HG03139 (cell line): ENCODE measurements around the gene UCP3.

ENCODE experiments used
- ATAC-seq: cut with Tn5 transposase; IDR thresholded peaks from one replicate; pipeline ENCODE4 v1.9.1; 2021; ENCODE audit not compliant: unreplicated experiment

The UCP3 gene

DNA sequence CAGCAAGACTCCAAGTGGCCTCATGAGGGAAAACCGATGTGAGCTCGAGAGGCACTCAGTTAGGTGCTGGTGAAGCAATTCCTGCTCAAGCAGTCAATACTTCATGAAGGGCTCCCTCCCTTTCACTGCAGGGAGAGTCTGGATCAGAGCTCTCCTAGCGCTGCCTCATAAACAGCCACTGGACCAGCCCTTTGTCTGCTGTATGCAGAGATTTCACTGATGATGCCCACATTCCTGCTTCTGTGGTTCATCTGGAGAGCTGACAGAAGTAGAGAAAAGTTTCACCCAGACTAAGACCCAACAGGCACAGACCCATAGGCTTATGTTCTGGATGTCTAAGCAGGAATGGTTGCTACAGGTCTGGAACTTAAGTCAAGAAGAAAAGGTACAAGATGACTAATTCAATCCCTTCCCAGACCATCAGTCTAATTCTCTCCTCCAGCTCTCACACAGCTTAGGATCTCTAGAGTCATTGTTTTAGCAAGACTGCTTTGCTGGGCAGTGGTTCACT, 30.3 kb downstream of the UCP3 start:
- ATAC-seq = no peak

DNA sequence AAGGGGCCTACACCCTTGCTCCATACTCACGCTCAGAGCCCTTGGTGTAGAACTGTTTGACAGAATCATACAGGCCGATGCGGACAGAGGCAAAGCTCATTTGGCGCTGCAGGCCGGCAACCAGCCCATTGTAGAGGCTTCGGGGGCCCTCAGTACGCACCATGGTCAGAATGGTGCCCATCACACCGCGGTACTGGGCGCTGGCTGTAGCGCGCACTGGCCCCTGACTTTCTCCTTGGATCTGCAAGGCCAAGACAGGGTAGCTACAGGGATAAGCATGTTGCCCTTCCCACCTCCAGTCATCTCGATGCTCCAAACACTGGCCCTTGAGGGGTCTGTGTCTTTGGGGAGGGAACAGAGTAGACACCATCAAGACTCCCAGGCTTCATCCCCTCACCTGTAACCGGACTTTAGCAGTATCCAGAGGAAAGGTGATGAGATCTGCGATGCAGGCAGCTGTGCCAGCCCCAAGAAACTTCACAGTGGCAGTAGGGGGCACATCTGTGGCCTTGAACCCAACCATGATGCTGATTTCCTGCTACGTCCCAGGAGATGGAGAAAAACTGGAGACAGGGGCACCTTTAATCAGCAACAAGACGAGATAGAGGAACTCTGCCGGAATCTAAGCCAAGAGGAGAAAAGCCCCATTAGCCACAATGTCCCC, 30.9 kb downstream of the UCP3 start:
- ATAC-seq = no peak

DNA sequence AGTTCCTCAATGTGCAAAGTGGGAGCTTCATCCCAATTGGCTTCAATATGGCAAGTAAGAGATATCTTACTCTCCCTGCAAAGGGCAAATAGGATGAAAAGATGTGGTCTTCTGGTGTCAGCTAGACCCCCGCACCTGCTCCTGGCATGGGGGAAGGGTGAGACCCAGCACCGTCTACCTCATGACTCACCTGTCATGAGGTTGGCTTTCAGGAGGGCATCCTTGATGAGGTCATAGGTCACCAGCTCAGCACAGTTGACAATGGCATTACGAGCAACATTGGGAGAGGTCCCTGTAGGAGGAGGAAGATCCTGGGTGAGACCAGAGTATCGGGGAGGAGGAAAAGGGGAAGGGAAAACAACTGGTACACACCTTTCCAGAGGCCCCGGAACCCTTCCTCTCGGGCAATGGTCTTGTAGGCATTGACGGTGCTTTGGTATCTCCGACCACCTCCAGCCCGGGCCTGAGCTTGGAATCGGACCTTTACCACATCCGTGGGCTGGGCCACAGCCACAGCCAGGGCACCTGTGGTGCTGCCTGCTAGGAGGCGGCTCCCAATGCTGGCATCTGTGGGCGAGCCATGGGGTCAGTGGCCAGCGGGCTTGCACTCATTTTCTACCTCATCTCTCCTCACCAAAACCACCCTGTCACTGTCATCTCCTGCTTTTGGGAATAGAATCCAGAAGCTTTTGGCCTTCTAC, 32.3 kb downstream of the UCP3 start:
- no peak for ATAC-seq

DNA sequence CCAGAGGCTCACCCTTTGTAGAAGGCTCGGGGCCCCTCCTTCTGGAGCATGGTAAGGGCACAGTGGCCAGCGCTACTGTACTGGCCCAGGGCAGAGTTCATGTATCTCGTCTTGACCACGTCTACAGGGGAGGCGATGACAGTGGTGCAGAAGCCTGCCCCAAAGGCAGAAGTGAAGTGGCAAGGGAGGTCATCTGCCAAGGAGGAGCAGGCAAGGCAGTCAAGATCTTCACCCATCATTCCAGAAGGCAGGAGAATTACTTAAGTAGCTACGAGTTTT, 33.5 kb downstream of the UCP3 start:
- ATAC-seq = no peak

DNA sequence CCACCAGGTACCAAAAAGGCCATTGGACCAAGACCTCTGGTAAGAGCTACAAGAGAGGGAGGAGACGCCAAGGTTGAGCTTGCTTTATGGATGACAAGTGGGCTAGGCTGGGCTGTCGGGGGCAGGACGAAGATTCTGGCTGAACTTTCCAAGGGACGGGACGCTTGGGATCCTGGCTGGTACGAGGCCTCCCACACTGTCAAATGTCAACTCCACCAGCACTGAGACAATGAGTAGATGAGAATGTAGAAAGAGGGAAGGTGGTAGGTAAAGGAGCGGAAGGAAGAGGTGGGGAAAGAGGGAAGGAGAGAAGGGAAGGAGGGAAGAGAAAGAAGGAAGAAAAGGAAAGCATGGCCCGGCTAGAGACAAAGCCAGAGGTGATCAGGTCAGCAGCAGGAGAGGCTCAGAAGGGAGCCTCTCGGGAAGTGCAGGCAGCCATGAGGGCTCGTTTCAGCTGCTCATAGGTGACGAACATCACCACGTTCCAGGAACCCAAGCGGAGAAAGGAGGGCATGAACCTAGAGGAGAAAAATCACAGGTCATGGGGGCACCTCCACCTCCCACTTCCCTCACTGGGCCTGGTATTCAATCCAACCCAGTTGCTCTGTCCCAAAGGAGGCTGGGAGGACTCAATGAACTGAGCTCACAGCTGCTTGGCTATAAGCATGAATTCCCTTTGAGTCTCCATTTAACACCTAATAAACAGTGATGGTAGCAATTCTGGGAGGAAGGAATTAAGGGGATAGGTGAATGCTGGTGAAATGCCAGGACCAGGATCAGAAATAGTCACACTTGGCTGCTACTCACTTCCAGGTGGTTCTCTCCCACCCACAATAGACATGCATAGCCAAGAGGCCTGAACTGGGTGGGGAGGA, 34.0 kb downstream of the UCP3 start:
- no peak for ATAC-seq

DNA sequence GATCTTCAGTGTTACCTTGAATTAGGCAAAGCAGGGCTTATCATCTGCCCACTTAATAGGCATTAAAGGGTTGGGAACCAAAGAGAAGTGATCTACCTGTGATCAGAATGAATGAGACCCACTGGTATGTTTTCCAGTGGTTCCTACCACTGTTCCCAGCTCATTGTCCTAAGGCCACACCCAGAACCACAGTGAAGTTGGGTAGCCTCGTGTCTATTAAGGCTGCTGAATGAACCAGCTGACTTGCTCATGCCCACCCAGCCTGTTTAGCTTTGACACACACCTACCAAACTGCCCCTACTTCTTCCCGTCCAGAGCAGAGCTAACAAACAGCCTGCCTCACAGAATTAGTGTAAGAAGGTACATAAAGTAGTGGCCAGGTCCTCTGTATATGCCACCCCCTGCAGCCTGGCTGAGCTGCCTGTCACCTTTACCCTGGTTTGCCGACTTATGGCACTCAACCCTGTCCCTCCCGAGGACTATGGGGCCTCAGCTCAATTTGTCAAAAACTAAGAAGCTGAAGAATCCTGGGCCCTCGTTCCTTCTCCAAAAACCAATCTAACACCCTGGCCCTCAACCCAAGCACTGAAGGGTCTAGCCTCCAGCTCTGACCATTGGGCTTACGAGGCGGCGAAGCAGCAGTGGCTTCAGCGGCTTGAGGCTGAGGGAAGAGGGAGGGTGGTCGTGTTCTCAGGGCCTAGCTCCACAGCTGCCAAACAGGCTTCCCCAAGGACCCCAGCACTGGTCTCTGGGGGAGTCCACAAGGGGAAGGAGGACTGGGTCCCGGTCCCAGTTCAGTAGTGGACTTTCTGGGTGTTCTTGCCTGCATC, 36.0 kb downstream of the UCP3 start:
- no peak for ATAC-seq

DNA sequence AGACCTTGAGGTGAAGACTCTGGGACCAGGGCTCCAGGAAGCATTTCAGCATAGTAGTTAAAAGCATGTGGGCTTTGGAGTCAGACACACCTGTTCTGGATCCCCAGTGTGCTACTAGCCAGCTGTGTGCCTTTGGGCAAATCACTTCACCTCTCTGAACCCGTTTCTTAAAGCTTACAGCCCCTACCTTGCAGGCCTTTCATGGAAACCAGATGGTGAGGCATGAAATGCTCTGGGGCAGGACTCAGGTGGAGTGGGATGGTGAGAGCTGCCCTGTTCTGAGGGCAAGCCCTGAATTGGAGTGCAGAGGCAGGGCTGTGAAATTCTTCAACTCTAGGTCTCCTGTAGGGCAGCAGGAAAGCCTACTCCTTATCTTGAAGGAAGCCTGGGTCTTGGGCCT, 36.7 kb downstream of the UCP3 start:
- no peak for ATAC-seq

DNA sequence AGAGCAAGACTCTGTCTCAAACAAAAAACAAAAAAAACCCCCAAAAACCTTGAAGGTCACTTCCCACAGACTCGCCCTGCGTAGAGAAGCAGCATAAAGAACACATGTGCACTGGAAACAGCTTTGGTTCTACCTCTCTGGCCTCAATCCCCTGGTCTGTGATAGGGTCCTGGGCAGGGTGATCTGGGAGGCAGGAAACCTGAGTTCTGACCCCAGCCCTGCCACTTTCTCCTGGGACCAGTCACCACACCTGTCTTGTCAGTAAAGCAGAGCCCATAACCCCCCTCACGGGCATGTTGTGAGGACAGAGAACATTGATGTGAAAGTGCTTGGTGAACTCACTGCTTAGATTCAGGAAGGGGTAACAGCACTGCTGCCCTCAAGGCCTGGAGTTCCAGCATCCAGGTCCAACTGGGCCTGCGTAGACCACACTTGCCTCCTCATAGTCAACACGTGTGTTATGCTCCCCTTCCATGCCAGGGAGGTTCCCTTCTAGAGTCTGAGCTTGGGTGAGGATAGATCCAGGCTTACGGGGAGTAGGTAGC, 37.6 kb downstream of the UCP3 start:
- no peak for ATAC-seq

DNA sequence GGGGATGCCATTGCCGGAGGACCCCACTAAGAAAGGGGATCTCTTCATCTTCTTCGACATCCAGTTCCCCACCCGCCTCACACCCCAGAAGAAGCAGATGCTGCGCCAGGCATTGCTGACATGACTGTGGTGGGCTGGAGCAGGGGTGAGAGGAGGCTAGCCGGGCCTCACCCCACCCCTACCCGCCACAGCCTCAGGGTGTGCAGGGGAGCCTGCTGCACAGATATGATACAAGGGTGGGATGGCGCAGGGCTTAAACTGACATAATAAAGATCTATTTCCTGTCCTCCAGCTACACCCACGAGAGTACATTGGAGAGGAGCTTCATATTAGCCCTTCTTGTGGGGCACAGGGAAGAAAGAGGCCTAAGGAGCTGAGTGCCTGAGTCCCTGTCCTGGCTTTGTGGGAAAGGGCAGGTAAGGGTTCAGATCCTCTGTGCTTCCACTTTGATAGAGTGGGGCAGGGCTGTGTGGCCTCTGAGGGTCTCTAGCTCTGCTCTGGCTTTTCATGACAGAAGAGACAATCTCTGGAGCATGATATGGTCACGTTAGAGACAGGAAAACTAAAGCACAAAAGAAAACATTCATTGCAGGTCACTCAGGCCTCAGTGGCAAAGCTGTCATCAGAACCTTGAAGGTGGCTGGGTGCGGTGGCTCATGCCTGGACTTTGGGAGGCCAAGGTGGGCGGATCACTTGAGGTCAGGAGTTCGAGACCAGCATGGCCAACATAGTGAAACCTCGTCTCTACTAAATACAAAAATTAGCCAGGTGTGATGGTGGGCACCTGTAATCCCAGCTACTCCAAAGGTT, 38.7 kb downstream of the UCP3 start:
- no peak for ATAC-seq

DNA sequence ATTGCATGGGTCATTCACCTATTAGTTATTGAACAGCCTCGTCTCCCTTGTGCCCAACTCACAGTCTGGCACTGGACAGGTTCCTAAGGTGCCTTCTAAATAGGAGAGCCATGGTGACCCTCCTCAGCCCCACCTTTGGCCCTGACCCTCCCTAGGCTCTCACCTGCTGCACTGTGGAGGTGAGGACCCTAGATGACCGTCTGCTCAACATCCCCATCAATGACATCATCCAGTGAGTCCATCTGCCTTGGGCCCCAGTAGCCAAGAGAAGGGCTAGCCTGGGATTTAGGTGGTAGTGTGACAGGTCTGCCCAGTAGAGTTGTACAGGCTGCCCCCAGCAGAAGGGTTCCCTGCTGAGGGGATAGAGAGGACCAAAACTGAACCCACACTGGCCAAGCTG, 39.8 kb downstream of the UCP3 start:
- ATAC-seq = no peak

DNA sequence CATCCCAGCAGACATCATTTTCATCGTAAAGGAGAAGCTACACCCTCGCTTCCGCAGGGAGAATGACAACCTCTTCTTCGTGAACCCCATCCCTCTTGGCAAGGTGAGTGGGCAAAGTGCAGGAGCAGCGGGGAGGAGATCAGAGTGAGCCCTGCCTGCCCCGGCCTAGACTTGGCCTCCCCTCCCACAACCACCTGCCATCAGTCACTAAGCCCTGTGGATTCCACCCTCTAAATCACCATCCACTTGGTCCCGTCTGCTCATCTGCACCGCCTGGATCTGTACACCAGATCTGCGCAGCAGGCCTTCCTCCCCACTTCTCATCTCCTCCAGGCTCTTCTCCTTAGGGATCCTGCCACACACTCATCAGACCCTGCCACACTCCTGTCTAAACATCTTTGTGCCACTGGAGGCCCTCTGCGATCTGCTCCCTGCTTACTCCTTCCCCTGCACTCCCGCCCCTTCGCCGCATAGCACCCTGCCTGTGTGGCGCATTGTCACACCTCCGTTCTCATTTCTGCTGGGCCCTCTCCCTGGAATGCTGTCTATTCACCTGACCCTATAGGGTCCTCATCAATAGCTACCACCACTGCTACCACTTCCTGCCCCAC, 40.4 kb downstream of the UCP3 start:
- ATAC-seq = no peak

DNA sequence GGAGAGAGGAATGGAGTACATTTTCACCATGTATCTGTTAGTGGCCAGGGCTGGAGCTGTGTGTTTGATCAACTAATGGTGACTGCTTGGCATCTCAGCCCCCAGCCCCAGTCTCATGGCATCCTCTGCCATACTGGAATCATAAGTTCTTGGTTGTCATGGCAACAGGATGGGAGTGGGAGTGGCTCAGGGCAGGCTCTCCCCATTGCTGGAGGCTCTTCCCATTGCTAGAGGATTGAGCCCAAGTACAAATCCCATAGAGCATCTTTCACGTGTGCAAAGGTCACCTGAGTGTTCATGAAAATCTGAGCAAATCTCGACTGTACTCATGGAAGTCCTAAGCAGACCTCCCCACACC, 43.1 kb downstream of the UCP3 start:
- no peak for ATAC-seq

DNA sequence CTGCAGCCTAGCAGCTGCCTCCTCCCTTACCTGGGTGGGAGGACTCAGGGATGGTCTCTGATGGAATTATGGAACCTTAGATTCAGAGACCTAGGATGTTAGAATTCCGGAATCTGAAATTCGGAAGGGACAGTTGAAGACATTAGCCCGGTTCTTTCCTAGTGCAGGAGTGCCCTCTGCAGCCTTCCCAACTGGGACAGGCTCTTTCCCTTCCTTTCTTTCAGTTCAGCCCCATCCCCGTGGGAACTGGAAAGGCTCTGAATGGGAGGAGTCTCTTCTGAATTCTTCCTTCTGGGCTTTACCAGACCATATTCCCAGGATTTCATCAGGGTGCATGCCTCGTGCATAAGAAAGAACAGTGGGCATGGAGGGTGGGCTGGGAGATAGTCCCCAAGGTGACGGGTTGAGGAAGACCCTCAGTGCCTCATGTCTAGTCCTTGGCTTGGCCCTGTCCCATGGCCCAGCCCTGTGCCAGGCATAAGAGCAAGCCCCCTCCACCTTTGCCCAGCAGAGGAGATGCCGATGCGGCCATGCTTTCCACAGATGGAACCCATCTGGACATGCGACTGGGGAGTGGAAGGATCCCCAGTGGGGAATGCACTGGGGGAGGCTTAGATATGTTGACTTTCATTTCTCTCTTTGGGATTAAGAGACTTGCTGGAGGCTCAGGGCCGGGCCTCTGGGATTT, 43.7 kb downstream of the UCP3 start:
- ATAC-seq = no peak

DNA sequence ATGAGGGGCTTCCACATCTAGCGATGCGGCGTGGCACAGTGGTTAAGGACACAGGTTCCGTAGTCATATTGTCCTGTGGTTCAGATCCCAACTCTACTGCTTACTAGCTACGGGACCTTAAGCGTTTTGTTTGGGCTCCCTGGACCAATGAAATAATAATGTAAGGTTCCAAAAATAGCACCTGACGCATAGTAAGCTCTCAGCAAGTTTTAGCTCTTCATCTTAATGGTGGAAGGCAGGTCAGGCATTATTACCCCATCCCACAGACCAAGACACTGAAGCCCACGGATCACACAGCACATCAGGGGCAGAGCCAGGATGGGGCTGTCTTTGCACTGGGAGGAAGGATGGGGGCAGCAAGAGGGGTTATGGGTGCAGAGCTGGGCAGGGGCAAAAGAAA, 45.0 kb downstream of the UCP3 start:
- ATAC-seq = no peak

DNA sequence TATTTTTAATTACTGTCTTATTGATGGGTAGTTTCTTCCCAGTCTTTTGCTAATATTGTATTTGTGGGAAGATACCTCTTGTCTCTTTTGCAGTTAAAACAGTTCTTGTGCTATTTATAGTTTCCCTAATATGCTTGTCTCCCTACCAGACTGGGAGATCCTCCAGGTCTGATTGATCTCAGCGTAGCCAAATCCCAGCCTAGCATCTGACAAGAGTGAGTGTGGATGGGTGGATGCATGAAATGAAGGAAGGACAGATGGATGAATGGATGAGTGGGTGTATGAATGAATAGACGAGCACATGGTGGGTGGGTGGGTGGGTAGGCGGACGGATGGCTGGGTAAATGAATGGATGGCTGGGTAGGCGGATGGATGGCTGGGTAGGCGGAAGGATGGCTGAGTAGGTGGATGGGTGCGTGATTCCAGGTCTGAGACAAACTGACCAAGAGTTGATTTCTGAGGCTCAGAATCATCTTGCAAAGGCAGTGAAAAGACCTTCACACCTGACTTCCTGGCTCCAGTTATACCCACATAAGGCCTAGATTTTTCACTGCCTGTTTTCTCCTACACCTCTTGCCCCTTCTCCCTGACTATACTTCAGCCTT, 46.7 kb downstream of the UCP3 start:
- ATAC-seq = no peak

DNA sequence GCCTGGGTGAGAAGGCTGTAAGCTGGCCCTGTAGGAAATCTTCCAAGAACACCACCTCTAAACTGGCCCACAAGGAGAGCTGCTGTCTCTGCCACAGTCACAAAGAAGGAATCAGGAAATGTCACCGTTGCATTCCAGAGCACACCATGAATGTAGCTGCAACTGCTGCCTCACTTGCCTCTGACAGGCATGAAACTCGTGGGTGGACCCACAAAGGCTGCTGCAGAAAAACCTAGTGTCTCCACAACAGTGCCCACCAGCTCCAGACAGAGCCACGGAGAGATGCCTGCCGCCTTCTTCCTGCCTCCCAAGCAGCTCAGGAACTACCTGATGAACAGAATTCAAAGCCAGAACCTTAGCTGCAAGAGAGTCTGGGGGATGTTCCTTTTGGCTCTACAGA, 47.6 kb downstream of the UCP3 start:
- ATAC-seq = no peak

DNA sequence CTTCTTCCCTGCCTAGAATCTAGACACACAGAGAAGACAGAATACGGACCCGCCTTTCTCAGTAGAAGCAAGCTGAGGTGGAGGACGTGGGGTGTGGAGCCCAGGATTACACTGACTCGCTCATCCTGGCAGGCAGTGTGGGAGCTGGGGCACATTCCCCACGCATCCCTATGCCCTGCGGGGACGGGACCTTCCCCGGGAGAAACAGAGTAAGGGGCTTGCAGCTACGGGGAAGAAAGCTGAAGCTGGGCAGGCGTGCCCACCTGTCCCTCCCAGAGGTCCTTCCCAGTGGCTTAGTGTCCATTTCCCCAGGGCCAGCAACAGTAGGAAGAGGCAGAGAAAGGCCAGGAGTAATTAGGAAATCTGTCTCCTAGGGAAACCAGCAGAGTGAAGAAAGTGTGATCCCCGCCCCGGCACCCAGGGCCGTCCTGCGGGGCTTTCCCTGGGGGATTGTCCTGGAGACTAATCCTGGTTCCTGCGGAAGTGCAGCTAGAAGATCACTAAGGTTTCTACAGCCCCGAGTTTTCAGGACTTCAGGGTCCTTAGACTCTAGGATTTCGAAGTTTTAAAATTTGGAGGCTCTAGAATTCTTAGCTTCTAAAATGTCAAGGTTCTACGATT, 50.3 kb downstream of the UCP3 start:
- ATAC-seq = no peak

DNA sequence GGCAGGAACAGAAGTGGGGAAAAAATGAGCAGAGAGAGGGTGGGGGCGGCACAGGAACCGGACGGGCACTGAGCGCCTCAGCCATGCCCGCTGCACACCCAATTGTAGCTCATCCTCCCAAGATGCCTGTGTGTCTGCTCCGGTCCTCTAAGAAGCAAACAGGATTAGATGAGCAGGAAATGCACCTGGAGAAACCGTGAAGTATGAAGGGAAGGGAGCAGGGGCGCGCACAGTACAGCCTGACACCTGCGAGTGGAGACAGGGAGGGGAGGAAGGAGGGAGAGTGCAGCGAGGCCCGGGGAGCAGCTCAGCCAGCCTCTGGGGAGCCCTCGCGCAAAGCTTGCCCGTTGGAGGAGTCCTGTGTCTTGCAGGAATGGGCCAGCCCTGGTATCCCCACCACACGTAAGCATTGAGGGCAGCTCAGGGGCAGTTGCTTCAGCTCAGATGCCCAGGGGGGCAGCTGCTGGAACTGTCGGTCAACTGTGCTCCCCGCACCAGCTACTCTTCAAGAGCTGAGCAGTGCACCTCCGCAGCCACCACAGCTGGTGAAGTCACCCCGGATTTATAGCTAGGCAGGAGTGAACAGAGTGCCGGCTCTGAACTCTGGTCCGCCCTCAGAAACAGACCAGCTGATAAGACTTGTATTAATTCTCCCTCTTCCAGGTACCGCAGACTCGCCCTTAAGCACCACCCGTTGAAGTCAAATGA, 51.1 kb downstream of the UCP3 start:
- ATAC-seq = no peak
